HCT116 (cell line): ENCODE results near the gene PIGX.

ENCODE experiments used
- CEBPB ChIP-seq: IDR thresholded peaks from 2 replicates; pipeline ENCODE4 v1.6.1; 2012; ENCODE audit warnings: low read depth
- CTCF ChIP-seq, 3 experiments: fragments of 200-600 bp in 1 of 3; sonication (generic) in 1 of 3; IDR thresholded peaks in 2 of 3; conservative IDR thresholded peaks in 1 of 3; 2 replicates each; pipeline ENCODE4 v1.5.1; 2012 to 2017; ENCODE audit warnings: low read depth in 2 of 3, low read length in 2 of 3, antibody characterized with exemption in 1 of 3, borderline replicate concordance in 1 of 3, control low read depth in 1 of 3, mild to moderate bottlenecking in 1 of 3, mixed read lengths in 1 of 3, mixed run types in 1 of 3, moderate library complexity in 1 of 3; ENCODE audit not compliant: insufficient read depth in 1 of 3
- EZH2 ChIP-seq: fragments of 200-600 bp; sonication (generic); IDR thresholded peaks from 2 replicates; pipeline ENCODE4 v1.6.1; 2017; ENCODE audit warnings: antibody characterized with exemption, mixed run types
- MAX ChIP-seq: IDR thresholded peaks from 2 replicates; pipeline ENCODE4 v1.6.1; 2012
- POLR2A ChIP-seq: IDR thresholded peaks from 2 replicates; pipeline ENCODE4 v1.7.0; 2011; ENCODE audit warnings: borderline replicate concordance; ENCODE audit not compliant: insufficient read depth, insufficient read length; ENCODE audit errors: extremely low read depth
- POLR2AphosphoS5 ChIP-seq: IDR thresholded peaks from 2 replicates; pipeline ENCODE4 v1.6.1; 2011; ENCODE audit warnings: mild to moderate bottlenecking, low read depth, low read length, moderate library complexity
- RAD21 ChIP-seq: IDR thresholded peaks from 2 replicates; pipeline ENCODE4 v1.6.1; 2012; ENCODE audit warnings: low read depth, mild to moderate bottlenecking
- TCF7L2 ChIP-seq: IDR thresholded peaks from 2 replicates; pipeline ENCODE4 v1.7.0; 2011; ENCODE audit warnings: borderline replicate concordance, inconsistent platforms; ENCODE audit not compliant: insufficient read depth, insufficient read length; ENCODE audit errors: extremely low read depth

- TF ChIP-seq POLR2AphosphoS5, result no peak
- no peak for TF ChIP-seq CTCF (IDR thresholded peaks at IDR 0.05 in 2 of 3, conservative IDR thresholded peaks at IDR 0.05 in 1 of 3; ENCODE audit: borderline replicate concordance in 1 of 3, insufficient read depth in 1 of 3, low read depth in 2 of 3, low read length in 2 of 3)
- no peak for TF ChIP-seq EZH2
- TF ChIP-seq RAD21, result no peak
- no peak for TF ChIP-seq POLR2A
- no peak for TF ChIP-seq MAX
- TF ChIP-seq TCF7L2, result no peak
- no peak for TF ChIP-seq CEBPB
These were observed 62.8 kb downstream of the PIGX start for GRCh38 chr3:196774848-196775422.
